ENCODE results near the gene SGIP1.

DNA sequence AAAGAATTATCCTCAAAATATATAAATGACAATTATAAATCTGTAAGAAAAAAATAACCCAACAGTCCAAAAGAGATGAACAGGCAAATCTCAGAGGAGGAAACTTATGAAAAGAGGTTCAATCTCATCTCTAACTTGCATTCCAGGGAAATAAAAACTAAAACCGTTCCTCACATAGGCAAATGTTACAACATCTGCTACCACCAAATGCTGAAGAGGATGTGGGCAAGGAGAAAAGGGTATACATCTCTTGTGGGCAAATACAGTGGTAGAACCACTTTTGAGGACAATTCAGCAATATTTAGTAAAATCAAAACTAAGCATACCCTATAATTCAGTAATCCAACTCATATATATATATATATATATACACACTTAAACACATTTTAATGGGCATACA is 33.7 kb upstream of the SGIP1 start:
- TF ChIP-seq RAD21 (IDR thresholded peaks at IDR 0.05; ENCODE audit: low read length) (no peak), RCOR1 (IDR thresholded peaks at IDR 0.05; ENCODE audit: low read length) (no peak), POLR2AphosphoS5 (IDR thresholded peaks at IDR 0.05; ENCODE audit: low read depth, low read length) (no peak), EP300 (IDR thresholded peaks at IDR 0.05; ENCODE audit: borderline replicate concordance in 1 of 2, low read depth in 1 of 2, low read length in 1 of 2) (no peak), TAF1 (IDR thresholded peaks at IDR 0.05; ENCODE audit: borderline replicate concordance, low read depth, low read length) (no peak), YY1 (IDR thresholded peaks at IDR 0.05; ENCODE audit: low read depth) (no peak), MEF2A (IDR thresholded peaks at IDR 0.05; ENCODE audit: borderline replicate concordance, low read depth) (no peak), NRF1 (IDR thresholded peaks at IDR 0.05; ENCODE audit: low read depth, low read length) (no peak)
- TF ChIP-seq, protein P1, sequence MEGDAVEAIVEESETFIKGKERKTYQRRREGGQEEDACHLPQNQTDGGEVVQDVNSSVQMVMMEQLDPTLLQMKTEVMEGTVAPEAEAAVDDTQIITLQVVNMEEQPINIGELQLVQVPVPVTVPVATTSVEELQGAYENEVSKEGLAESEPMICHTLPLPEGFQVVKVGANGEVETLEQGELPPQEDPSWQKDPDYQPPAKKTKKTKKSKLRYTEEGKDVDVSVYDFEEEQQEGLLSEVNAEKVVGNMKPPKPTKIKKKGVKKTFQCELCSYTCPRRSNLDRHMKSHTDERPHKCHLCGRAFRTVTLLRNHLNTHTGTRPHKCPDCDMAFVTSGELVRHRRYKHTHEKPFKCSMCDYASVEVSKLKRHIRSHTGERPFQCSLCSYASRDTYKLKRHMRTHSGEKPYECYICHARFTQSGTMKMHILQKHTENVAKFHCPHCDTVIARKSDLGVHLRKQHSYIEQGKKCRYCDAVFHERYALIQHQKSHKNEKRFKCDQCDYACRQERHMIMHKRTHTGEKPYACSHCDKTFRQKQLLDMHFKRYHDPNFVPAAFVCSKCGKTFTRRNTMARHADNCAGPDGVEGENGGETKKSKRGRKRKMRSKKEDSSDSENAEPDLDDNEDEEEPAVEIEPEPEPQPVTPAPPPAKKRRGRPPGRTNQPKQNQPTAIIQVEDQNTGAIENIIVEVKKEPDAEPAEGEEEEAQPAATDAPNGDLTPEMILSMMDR (IDR thresholded peaks at IDR 0.05) = no peak
- TF ChIP-seq, protein P2, sequence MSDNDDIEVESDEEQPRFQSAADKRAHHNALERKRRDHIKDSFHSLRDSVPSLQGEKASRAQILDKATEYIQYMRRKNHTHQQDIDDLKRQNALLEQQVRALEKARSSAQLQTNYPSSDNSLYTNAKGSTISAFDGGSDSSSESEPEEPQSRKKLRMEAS (IDR thresholded peaks at IDR 0.05; ENCODE audit: low read depth) = no peak
- TF ChIP-seq, protein P3, sequence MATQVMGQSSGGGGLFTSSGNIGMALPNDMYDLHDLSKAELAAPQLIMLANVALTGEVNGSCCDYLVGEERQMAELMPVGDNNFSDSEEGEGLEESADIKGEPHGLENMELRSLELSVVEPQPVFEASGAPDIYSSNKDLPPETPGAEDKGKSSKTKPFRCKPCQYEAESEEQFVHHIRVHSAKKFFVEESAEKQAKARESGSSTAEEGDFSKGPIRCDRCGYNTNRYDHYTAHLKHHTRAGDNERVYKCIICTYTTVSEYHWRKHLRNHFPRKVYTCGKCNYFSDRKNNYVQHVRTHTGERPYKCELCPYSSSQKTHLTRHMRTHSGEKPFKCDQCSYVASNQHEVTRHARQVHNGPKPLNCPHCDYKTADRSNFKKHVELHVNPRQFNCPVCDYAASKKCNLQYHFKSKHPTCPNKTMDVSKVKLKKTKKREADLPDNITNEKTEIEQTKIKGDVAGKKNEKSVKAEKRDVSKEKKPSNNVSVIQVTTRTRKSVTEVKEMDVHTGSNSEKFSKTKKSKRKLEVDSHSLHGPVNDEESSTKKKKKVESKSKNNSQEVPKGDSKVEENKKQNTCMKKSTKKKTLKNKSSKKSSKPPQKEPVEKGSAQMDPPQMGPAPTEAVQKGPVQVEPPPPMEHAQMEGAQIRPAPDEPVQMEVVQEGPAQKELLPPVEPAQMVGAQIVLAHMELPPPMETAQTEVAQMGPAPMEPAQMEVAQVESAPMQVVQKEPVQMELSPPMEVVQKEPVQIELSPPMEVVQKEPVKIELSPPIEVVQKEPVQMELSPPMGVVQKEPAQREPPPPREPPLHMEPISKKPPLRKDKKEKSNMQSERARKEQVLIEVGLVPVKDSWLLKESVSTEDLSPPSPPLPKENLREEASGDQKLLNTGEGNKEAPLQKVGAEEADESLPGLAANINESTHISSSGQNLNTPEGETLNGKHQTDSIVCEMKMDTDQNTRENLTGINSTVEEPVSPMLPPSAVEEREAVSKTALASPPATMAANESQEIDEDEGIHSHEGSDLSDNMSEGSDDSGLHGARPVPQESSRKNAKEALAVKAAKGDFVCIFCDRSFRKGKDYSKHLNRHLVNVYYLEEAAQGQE (IDR thresholded peaks at IDR 0.05; ENCODE audit: low read depth, low read length) = no peak

Measured in SK-N-SH (cell line).